ENCODE measurements around the gene FKBP14.

The FKBP14 gene

GRCh38 chr7:30034501-30034900, 8.0 kb upstream of the FKBP14 start:
- DNase-seq (ENCODE audit: extremely low read depth in 1 of 2, low read depth in 1 of 2) = no peak

DNA sequence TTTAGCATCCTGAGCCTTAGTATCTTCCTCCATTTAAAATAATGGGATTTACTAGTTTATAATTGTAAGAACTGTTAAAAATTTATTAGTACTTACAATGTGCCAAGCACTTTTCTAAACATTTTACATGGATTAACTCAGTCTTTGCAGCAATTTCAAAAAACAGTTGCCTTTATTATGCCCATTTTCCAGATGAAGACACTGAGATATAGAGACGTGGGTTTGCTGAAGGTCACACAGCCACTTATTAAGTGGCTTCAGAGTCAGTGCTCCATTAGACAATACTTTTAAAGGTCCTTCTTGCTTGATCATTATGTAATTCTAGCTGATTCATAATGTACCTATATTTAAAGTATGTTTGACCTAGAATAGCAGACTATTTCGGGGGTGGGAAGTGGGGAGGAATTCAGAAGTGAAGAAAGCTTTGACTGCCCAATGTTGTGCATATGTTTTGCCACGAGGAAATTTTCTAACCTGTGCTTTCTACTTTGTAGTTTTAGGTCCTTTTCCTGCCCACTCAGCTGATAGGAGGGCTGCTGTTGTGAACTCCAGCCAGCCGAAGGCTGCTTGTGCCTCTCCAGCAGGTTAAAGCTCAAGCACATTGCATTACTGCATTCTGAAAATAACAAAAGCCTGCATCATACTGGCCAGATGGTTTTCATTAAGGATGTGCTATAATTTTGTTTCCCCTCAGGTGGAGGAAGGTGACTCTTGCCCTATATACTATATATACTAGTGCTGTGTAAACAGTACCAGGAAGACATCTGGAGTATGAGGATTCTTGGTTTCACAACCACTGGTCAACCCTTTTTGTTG, 6.0 kb upstream of the FKBP14 start:
- DNase-seq (ENCODE audit: extremely low read depth in 1 of 2, low read depth in 1 of 2) = no peak

DNA sequence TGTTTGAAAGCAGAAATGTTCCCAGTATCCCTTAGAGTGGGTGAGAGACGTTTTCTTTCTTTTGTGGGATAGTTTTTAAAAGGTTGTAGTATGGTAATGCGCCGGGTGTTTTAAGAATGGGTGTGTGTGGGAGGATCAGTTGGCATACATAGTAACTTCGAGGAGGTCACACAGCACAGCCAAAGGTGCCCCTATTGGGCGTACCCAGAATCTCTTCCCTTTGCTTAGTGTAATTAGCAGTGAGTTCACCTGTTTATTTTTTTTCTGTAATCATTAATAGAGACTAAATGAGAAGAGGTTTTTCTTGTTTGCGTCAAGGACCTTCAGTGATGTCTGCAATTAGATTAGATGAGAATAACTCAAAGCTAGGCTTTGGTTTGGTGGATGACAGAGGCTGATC, 3.2 kb upstream of the FKBP14 start:
- no peak for DNase-seq (ENCODE audit: extremely low read depth in 1 of 2, low read depth in 1 of 2)

DNA sequence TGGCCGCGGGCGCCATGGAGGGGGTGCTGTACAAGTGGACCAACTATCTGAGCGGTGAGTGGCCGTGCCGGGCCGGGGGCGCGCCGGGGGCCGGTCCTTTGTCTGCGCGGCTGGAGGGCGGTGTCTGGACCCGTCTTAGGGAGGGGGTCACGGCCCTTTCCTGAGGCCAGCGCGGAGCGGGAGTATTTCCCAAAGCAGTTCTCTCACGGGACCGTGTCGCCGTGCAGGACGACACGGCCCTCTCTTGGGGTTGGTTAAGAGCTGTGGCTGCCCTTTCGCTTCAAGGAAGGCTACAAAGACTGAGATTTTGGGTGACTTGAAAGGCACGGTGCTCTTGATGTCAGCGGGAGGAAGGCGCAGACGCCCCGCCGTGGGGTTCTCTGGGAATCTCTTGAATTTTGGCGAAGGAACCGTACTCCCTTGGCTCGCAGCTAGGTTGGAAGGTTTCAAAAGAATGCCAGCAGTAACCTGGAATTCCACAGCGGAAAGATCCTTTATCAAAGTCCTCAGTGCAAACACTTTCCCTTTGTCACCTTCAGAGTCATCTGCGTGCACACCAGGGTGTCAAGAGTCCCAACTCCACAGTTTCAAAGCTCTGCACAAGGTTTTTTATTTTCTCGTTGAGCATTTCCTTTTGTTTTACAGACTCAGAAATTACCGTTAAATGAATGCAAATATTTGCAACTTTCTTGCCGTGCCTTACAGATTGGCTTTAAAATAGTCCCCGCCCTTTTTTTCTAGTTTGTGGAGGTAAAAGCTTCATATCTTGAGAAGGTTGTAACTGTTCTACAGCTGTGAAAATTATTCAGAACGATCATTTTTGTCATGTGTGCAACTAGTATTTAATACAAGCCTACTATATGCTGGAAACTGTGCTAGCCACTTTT, 2.5 kb upstream of the FKBP14 start:
- DNase-seq (ENCODE audit: extremely low read depth in 1 of 2, low read depth in 1 of 2) = no peak

DNA sequence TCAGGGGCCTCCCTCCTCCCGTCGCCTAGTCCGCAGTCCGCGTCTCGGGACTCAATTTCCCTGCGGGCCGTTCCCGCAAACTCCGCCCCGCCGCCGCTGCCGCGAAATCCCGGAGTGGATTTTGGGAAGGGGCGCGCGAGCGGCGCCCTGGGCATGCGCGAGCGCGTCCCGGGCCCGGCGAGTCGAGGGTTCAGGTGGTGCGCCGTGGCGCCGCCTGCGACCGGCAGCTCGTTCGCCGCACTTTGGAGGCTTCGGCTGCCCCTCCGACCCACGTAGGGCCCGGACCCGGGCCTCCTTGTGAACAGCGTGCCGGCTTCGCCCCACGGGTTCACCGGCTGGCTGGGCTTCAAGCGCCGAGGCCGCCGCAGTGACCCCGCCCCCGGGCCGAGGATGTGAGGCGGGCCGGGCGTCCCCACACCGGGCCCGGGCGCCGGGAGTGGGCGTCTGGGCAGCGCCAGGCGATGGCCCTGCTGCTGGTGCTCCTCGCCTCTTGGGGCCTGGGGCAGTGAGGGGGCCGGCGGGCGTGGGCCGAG, 1.8 kb upstream of the FKBP14 start, which contains the start of gene PLEKHA8:
Gene PLEKHA8, plus strand, starts transcription at position 197 of the 533 bp plus-strand sequence. CDS start 351 bp downstream, outside the sequence.
- peak; percentile 74 to 85 for DNase-seq (ENCODE audit: extremely low read depth in 1 of 2, low read depth in 1 of 2)

GRCh38 chr7:30027740-30028215, 1.3 kb upstream of the FKBP14 start:
- no peak for DNase-seq (ENCODE audit: extremely low read depth in 1 of 2, low read depth in 1 of 2)

- DNase-seq (ENCODE audit: extremely low read depth in 1 of 2, low read depth in 1 of 2) = no peak
Measured at GRCh38 chr7:30027065-30027456, 559 bp upstream of the FKBP14 start.

DNA sequence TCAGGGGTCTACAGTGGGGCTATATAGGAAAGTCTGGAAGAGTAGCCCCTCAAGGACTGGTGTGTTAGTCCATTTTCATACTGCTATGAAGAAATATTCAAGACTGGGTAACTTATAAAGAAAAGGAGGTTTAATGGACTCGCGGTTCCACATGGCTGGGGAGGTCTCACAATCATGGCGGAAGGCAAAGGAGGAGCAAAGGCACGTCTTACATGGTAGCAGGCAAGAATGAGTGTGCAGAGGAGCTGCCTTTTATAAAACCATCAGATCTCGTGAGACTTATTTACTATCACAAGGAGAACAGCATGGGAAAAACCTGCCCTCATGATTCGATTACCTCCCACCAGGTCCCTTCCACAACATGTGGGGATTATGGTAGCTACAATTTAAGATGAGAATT, 3.0 kb downstream of the FKBP14 start:
- no peak for DNase-seq (ENCODE audit: extremely low read depth in 1 of 2, low read depth in 1 of 2)

GRCh38 chr7:30022991-30023390, 3.5 kb downstream of the FKBP14 start:
- no peak for DNase-seq (ENCODE audit: extremely low read depth in 1 of 2, low read depth in 1 of 2)

GRCh38 chr7:30020535-30020934, 6.0 kb downstream of the FKBP14 start:
- DNase-seq (ENCODE audit: extremely low read depth in 1 of 2, low read depth in 1 of 2) = no peak

- no peak for DNase-seq (ENCODE audit: extremely low read depth in 1 of 2, low read depth in 1 of 2)
Measured at GRCh38 chr7:30019960-30020359, 6.5 kb downstream of the FKBP14 start.

DNA sequence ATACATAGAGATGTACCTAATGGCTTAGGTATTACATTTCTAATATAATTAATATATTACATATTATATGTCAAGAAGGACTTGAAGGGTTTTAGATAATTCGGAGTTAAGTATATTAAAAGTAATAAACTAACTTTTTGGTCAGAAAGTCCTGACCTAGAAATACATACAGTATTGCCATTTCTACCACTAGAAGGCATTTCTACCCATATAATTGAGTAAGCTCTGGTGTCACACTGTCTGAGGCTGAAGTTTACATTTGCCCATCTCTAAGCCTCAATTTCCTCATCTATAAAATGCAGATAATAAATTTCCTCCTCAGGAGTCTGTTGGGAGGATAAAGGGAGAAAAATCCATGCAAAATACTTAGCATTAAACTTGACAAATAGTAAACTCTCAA, 7.1 kb downstream of the FKBP14 start:
- no peak for DNase-seq (ENCODE audit: extremely low read depth in 1 of 2, low read depth in 1 of 2)

DNA sequence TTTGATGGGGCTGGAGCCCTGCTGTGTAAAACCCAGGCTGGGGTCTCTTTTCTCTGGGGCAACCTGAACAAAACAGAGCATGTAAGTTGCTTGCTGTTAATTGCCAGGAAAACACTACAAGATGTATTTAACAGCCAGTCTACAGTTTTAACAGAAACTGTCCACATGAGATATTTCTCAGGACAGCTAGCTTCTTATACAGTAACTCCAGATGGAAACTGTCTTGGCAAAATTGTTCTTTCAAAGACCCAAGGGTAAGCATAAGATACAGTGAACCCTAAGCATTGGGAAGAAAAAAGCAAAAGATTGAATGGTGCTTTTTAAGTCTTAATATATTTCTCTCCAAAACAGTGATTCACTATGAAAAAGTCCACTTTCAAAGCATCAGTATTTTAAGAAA, 8.1 kb downstream of the FKBP14 start:
- no peak for DNase-seq (ENCODE audit: extremely low read depth in 1 of 2, low read depth in 1 of 2)

- DNase-seq (ENCODE audit: extremely low read depth in 1 of 2, low read depth in 1 of 2) = no peak
Measured at GRCh38 chr7:30012757-30013156, 13.7 kb downstream of the FKBP14 start.

GRCh38 chr7:30010021-30010420, 16.5 kb downstream of the FKBP14 start:
- no peak for DNase-seq (ENCODE audit: extremely low read depth in 1 of 2, low read depth in 1 of 2)

GRCh38 chr7:30005464-30005863, 21.0 kb downstream of the FKBP14 start:
- DNase-seq (ENCODE audit: extremely low read depth in 1 of 2, low read depth in 1 of 2) = no peak

DNA sequence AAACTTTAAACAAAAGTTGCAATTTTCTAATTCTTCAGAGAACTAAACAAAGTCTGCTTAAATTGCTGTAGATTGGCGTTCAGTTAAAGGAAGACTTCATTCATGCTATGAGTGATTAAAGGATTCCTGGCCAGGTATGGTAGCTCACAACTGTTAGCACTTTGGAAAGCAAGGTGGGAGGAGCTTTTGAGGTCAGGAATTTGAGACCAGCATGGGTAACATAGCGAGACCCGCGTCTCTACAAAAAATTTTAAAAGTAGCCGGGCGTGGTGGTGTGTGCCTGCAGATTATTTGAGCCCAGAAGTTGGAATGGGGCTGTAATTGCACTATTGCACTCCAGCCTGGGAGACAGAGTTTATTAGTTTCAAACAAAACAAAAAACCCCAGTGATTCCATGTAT, 23.4 kb downstream of the FKBP14 start:
- DNase-seq (ENCODE audit: extremely low read depth in 1 of 2, low read depth in 1 of 2) = no peak

DNA sequence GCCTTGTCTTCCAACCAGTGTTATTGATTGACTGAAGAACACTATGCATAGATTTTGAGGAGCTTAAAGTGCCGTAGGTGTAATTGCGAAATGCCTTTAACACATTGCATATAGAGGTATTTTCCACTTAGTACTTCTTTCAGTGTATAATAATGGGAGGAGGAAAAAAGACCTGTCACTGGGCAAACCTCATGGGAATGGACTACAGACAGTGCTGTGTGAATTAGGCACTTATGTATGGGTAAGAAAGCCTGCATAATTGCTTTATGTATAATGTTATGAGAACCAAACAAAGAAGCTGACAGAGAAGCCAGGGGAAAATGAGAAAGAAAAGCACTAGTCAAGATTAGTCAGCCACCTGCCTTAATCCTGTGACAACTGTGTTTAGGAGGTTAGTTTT, 24.5 kb downstream of the FKBP14 start:
- DNase-seq (ENCODE audit: extremely low read depth in 1 of 2, low read depth in 1 of 2) = no peak

DNA sequence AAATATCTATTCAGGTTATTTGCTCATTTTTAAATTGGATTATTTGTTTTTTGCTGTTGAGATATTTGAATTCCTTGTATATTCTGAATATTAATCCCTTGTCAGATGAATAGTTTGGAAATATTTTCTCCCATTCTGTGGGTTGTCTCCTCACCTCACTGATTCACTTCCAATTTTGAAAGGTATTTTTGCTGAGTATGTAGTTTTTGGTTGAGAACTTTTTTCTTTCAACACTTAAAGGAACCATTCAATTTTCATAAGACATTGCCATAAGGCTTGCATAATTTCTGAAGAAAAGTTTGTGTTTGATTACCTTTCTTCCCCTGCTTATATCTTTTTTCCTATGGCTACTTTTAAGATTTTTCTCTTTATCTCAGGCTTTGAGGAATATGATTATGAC, 28.0 kb downstream of the FKBP14 start:
- DNase-seq (ENCODE audit: extremely low read depth in 1 of 2, low read depth in 1 of 2) = no peak

DNA sequence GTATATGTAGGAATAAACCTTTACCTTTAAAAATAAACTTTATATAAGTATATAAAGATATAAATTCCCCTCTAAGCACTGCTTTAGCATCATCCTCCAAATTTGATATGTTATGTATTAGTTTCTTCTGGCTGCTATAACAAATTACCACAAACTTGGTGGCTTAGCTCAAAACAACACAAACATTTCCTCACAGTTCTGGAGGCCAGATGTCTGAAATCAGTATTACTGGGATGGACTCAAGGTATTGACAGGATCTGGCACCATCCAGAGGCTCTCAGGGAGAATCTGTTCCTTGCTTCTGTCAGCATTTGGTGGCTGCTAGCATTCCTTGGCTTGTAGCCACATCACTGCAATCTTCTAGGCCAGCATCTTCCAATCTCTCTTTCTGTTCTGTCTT, 30.2 kb downstream of the FKBP14 start:
- no peak for DNase-seq (ENCODE audit: extremely low read depth in 1 of 2, low read depth in 1 of 2)

- no peak for DNase-seq (ENCODE audit: extremely low read depth in 1 of 2, low read depth in 1 of 2)
Measured at GRCh38 chr7:29995652-29996051, 30.9 kb downstream of the FKBP14 start.

DNA sequence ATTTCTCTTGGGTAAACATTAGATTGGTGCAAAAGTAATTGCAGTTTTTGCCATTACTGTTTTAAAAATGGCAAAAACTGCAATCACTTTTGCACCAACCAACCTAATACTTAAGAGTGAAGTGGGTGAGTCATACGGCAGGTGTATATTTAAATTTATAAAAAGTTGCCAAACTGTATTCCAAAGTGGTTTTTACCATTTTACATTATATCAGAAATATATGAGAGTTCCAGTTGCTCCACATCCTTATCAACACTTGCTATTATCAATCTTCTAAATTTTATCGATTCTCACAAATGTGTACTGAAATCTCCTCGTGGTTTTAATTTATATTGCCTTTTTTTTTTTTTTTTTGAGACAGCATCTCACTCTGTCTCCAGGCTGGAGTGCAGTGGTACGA, 33.4 kb downstream of the FKBP14 start:
- no peak for DNase-seq (ENCODE audit: extremely low read depth in 1 of 2, low read depth in 1 of 2)
